Stimulated activated CD8-positive, alpha-beta memory T cell treated with anti-CD3 and anti-CD28 coated beads, Interleukin-2, amount 100 ng/mL, for 1 hour (primary cell): ENCODE results near the gene APPL2.
"Not testable (repeated sequence)": the region's sequence is repeated elsewhere in the genome, so short reads cannot be mapped to it uniquely, and the experiment has no call there.

Experiments used
- DNase-seq, 2 donors: peaks; one replicate each; pipeline ENCODE4 v3.0.0-alpha.2; 2020; ENCODE audit warnings: low read depth in 2 of 2

The APPL2 gene

GRCh38 chr12:105194947-105195346 is 41.0 kb downstream of the APPL2 start:
- DNase-seq = no peak

GRCh38 chr12:105192624-105193225 is 43.2 kb downstream of the APPL2 start:
- DNase-seq = no peak

- no peak for DNase-seq
Measured at GRCh38 chr12:105190530-105190929, 45.4 kb downstream of the APPL2 start.

GRCh38 chr12:105189293-105189692 is 46.7 kb downstream of the APPL2 start:
- no peak for DNase-seq

GRCh38 chr12:105183976-105184375 is 52.0 kb downstream of the APPL2 start:
- not testable (repeated sequence) for DNase-seq

GRCh38 chr12:105183406-105183805 is 52.6 kb downstream of the APPL2 start:
- not testable (repeated sequence) for DNase-seq

- not testable (repeated sequence) for DNase-seq
Measured at GRCh38 chr12:105179114-105179513, 56.9 kb downstream of the APPL2 start.

GRCh38 chr12:105177208-105177607 is 58.8 kb downstream of the APPL2 start:
- DNase-seq = no peak

GRCh38 chr12:105175397-105175990 is 60.5 kb downstream of the APPL2 start:
- DNase-seq = no peak

- DNase-seq = no peak
Measured at GRCh38 chr12:105171691-105172436, 64.1 kb downstream of the APPL2 start.

GRCh38 chr12:105170139-105170538 is 65.8 kb downstream of the APPL2 start:
- no peak for DNase-seq

- DNase-seq = no peak
Measured at GRCh38 chr12:105168006-105168405, 68.0 kb downstream of the APPL2 start.

GRCh38 chr12:105167346-105167745 is 68.6 kb downstream of the APPL2 start:
- no peak for DNase-seq

GRCh38 chr12:105166736-105167135 is 69.2 kb downstream of the APPL2 start:
- no peak for DNase-seq

GRCh38 chr12:105164068-105164467 is 71.9 kb downstream of the APPL2 start:
- DNase-seq = no peak

GRCh38 chr12:105162174-105162573 is 73.8 kb downstream of the APPL2 start:
- no peak for DNase-seq

GRCh38 chr12:105158876-105159275 is 77.1 kb downstream of the APPL2 start:
- DNase-seq = no peak

GRCh38 chr12:105157606-105158005 is 78.4 kb downstream of the APPL2 start:
- DNase-seq = no peak

GRCh38 chr12:105156260-105156659 is 79.7 kb downstream of the APPL2 start:
- DNase-seq = no peak

GRCh38 chr12:105142259-105142658 is 93.7 kb downstream of the APPL2 start:
- DNase-seq = no peak

GRCh38 chr12:105141320-105141922 is 94.6 kb downstream of the APPL2 start:
- no peak for DNase-seq

GRCh38 chr12:105138248-105138647 is 97.7 kb downstream of the APPL2 start:
- DNase-seq = no peak
